GM10266 (cell line): ENCODE results near the gene HRH1.
"Not testable (repeated sequence)": the region's sequence is repeated elsewhere in the genome, so short reads cannot be mapped to it uniquely, and the experiment has no call there.

Experiments used
- DNase-seq: peaks from one replicate; pipeline ENCODE4 v3.0.0; 2012; ENCODE audit errors: extremely low spot score
- TF ChIP-seq, protein P1 (sequence below): IDR thresholded peaks from 2 replicates; pipeline ENCODE4 v1.5.1; 2012; ENCODE audit warnings: mild to moderate bottlenecking, low read depth; ENCODE audit not compliant: control insufficient read depth, insufficient read depth; ENCODE audit errors: missing control alignments

HRH1 gene

DNA sequence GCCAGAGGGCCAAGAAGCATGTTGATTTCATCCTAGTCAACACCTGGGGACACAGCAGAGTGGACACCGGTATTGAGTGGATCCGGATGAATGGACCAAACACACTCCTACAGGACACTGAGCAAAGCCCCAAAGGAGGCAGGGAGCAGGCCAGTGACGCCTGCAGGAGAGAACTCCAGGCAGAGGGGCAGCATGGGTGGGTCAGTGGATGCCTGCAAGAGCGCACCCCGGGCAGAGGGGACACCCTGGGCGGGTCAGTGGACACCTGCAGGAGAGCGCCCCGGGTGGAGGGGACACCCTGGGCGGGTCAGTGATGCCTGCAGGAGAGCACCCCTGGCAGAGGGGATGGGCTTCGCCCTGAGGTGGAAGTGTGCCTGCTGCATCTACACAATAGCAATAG, 27.6 kb upstream of the HRH1 start:
- TF ChIP-seq, protein P1, sequence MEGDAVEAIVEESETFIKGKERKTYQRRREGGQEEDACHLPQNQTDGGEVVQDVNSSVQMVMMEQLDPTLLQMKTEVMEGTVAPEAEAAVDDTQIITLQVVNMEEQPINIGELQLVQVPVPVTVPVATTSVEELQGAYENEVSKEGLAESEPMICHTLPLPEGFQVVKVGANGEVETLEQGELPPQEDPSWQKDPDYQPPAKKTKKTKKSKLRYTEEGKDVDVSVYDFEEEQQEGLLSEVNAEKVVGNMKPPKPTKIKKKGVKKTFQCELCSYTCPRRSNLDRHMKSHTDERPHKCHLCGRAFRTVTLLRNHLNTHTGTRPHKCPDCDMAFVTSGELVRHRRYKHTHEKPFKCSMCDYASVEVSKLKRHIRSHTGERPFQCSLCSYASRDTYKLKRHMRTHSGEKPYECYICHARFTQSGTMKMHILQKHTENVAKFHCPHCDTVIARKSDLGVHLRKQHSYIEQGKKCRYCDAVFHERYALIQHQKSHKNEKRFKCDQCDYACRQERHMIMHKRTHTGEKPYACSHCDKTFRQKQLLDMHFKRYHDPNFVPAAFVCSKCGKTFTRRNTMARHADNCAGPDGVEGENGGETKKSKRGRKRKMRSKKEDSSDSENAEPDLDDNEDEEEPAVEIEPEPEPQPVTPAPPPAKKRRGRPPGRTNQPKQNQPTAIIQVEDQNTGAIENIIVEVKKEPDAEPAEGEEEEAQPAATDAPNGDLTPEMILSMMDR, result no peak
- no peak for DNase-seq

DNA sequence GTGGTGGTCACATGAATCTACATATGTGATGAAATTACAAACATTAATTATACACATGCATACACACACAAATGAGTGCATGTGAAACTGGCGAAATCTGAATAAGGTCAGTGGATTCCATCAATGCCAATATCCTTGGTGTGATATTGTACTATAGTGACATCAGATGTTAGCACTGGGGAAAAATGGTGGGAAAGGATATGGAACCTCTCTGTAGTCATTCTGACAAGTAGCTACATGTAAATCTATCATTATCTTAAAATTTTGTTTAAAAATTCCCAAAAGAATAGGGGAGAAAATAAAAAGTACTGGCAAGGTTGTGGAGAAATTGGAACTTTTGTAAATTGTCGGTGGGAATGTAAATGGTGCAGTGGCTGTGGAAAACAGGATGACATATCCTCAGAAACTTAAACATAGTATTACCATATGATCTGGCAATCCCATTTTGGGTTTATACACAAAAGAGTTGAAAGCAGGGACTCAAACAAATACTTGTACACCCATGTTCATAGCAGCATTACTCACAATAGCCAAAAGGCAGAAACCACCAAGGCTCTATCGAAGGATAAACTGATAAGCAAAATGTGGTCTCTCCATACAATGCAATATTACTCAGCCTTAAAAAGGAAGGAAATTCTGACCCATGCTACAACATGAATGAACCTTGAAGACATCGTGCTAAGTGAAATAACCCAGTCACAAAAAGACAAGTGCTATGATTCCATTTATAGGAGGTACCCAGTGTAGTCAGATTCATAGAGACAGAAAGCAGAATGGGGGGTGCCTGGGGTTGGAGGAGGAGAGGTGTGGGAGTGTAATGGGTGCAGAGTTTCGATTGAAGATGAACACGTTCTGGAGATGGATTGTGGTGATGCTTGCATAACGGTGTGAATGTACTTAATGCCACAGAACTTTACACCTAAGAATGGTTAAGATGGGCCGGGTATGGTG, 25.3 kb upstream of the HRH1 start:
- no peak for DNase-seq
- TF ChIP-seq, protein P1, result no peak

DNA sequence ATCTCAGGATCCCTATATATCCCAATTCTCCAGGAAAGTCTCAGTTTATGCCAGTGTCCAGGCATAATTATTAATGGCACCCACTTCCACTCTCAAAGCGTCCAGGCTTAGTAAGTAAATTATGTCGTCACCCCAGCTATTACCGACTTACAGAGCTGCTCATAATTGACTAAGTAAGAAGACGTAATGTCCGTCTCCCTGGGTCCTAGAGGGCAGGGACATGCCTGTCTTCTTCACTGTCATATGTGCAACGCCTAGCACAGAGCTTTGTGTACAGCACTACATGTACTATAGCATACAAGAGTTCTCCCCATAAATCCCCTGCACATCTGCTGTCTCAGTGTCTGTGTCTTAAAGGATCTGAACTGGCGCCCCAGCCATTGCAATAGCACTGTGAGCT, 23.9 kb upstream of the HRH1 start:
- DNase-seq, result no peak
- TF ChIP-seq, protein P1, result no peak

DNA sequence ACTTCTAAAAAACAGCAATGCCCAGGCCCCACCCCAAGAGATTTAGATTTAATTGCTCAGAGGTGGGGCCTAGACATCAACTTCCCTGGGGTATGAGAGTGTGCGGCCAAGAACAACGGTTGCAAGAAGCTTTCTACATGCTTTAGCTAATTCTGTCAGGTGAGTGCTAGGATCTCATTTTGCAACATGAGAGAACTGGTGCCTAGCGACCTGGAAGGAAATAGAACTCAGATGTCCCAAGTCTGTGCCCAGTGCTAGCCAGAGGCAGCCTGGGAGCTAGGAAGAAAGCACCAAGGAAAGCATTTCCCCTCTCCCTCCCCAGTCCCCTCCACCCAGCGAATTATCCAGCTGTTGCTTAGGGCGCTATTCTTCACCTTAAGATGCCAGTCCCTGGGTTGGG, 22.9 kb upstream of the HRH1 start:
- DNase-seq, result no peak
- TF ChIP-seq, protein P1, result no peak

DNA sequence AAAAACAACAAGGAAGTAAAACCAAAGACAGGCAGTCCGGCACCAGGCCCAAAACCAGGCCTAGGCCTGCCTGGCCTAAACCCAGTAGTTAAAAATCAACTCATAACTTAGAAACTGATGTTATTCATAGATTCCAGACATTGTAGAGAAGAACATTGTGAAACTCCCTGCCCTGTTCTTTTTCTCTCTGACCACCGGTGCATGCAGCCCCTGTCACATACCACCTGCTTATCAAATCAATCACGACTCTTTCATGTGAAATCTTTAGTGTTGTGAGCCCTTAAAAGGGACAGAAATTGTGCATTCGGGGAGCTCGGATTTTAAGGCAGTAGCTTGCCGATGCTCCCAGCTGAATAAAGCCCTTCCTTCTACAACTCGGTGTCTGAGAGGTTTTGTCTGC, 22.4 kb upstream of the HRH1 start:
- not testable (repeated sequence) for DNase-seq

DNA sequence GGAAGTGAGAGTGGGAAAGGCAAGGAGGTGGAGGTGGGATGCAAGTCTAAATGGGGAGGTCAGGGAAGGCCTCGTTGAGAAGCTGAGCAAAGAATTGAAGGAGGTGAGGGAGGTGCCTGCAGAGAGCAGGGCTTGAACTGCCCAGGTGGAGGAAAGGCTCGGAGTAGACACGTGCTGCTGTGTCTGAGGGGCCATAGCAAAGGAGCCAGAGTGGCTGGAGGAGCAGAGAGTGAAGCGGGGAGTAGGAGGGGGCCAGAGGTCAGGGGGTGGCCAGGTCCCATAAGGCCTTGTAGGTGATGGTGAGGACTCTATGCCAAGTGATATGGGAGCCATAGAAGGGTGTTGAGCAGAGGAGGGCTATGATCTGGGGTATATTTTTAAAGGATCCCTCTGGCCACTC, 21.4 kb upstream of the HRH1 start:
- TF ChIP-seq, protein P1, result no peak

DNA sequence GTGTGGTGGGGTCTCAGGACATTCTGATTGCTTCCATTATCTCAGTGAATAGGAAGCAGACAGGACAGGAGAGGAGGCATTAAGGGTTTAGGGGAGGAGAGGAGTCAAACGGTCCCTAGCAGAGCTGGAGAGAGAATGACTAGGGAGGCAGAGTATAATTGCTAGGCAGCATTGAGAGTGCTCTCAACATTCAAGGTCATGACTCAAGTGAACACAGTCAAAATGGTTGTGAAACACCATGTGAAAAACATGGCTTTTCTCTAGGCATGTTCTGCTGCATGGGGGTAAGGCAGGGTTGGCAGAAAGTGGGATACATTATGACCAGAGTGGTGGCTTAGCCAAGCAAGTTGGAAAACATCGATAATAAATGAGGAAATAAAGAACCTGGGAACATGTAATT, 19.5 kb upstream of the HRH1 start:
- TF ChIP-seq, protein P1, result no peak
- DNase-seq, result no peak

More for the DNA sequence above, 21.4 kb upstream of the HRH1 start:
- no peak for DNase-seq
